HG03457 (cell line): ENCODE data around the gene BRCA2.
"Not testable (repeated sequence)": the region's sequence is repeated elsewhere in the genome, so short reads cannot be mapped to it uniquely, and the experiment has no call there.

Source experiments
- ATAC-seq: cut with Tn5 transposase; IDR thresholded peaks from one replicate; pipeline ENCODE4 v1.9.1; 2021; ENCODE audit warnings: moderate number of reproducible peaks; ENCODE audit not compliant: unreplicated experiment

The BRCA2 gene

DNA sequence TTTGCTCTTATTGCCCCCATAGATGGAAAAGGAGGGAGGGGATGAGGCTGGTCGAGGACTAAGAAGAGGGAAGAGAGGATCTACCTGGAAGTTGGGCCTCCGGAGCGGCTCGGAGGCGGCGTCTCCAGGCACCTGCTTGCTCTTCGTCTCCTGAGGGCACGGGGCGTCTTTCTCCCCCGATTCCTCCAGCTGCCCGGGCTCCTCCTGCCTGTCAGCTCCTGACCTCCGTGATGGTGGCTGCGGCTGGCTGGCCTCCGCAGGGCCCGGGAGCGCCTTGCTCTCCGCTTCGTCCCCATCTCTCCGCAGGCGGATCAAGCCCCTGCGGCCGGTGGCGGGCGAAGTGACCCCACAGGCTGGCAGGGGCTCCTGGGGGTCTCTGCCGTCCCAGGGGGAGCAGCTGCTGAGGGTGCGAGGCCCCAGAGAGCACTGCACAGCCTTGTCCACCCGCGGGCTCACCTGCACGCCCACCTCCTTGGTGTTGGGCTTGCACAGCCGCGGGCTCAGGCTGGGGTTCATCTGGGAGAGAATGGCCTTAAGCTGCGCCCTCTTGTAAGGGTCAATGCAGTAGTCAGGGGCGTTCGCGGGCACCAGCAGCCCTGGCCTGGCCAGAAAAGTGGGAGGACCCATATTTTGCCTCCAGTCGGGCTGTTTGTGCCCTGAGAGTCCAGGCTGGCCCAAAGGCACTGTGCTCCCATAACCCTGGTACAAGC is 4.0 kb upstream of the BRCA2 start:
- ATAC-seq = no peak

GRCh38 chr13:32314271-32315237 is 754 bp upstream of the BRCA2 start:
- peak; percentile 12 for ATAC-seq

- peak; percentile 38 for ATAC-seq
These were observed 676 bp downstream of the BRCA2 start for GRCh38 chr13:32316028-32316339.

GRCh38 chr13:32316501-32316900 is 1.2 kb downstream of the BRCA2 start:
- no peak for ATAC-seq

DNA sequence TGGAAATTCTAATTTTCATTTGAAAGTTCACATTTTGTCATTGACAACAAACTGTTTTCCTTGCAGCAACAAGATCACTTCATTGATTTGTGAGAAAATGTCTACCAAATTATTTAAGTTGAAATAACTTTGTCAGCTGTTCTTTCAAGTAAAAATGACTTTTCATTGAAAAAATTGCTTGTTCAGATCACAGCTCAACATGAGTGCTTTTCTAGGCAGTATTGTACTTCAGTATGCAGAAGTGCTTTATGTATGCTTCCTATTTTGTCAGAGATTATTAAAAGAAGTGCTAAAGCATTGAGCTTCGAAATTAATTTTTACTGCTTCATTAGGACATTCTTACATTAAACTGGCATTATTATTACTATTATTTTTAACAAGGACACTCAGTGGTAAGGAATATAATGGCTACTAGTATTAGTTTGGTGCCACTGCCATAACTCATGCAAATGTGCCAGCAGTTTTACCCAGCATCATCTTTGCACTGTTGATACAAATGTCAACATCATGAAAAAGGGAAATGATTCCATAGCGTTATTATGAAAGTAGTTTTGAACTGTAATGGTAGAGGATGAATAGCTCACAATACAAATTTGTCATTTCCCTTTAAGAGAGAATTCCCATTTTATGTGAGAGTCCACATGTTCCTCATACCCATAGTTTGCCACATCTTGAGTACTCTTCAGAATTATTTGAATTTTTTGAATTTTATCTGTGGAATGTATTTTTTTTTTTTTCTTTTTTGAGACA is 2.6 kb downstream of the BRCA2 start:
- ATAC-seq = no peak

DNA sequence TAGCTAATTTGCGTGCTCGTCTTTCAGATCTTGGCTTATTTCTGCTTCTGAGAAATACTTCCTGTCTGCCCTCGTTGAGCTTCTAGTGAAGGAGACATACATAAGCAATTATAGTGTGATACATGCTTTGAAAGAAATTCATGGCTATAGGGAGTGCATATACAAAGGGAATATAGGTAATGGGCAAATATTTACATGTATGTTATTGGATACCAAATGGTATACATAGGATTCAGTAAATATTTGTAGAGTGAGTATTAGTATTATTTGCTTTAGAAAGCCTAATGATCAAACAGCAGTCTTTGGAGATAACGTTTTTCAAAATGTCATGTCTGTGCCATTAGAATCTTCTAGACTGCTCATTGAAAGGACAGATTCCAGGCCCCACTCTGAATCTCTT is 5.2 kb downstream of the BRCA2 start:
- no peak for ATAC-seq

GRCh38 chr13:32323912-32324311 is 8.6 kb downstream of the BRCA2 start:
- ATAC-seq = no peak

- ATAC-seq = no peak
These were observed 15.1 kb downstream of the BRCA2 start for GRCh38 chr13:32330441-32330840.

- no peak for ATAC-seq
These were observed 19.4 kb downstream of the BRCA2 start for GRCh38 chr13:32334671-32335070.

DNA sequence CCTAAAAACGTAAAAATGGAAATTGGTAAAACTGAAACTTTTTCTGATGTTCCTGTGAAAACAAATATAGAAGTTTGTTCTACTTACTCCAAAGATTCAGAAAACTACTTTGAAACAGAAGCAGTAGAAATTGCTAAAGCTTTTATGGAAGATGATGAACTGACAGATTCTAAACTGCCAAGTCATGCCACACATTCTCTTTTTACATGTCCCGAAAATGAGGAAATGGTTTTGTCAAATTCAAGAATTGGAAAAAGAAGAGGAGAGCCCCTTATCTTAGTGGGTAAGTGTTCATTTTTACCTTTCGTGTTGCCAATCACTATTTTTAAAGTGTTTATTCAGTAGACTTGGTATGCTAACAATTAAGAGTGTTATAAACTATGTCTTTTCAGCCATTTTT is 25.6 kb downstream of the BRCA2 start:
- no peak for ATAC-seq

- ATAC-seq = no peak
These were observed 32.3 kb downstream of the BRCA2 start for GRCh38 chr13:32347651-32348050.

GRCh38 chr13:32350839-32351441 is 35.6 kb downstream of the BRCA2 start:
- ATAC-seq = not testable (repeated sequence)

DNA sequence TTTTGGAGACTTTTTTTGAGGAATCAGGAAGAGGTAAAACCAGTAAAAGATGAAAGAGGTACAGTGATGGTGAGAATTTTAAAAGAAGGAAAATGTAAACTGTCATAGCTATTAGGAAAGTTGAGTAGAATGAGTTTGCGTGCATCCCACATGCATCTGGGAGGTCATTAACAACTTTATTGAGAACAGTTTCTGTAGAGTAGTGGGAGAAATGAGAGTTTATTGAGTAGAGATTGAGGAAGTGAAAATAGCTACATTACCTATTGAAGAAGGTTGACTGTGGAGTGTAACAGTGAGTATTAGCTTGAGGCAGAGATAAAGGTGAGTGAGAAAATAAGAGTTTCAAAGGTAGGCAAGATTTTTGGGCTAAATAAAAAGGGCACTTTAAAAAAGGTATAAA is 38.7 kb downstream of the BRCA2 start:
- ATAC-seq = no peak

DNA sequence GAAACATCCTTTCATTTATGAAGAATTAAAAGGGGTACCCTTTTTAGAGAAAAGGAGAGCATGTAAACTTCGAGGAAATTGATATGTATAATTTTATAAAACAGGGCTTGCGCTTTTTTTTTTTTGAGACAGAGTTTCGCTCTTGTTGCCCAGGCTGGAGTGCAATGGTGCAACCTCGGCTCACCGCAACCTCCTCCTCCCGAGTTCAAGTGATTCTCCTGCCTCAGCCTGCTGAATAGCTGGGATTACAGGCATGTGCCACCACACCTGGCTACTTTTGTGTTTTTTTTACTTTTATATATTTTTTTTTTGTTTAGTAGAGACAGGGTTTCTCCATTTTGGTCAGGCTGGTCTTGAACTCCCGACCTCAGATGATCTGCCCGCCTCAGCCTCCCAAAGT is 40.6 kb downstream of the BRCA2 start:
- ATAC-seq = not testable (repeated sequence)

DNA sequence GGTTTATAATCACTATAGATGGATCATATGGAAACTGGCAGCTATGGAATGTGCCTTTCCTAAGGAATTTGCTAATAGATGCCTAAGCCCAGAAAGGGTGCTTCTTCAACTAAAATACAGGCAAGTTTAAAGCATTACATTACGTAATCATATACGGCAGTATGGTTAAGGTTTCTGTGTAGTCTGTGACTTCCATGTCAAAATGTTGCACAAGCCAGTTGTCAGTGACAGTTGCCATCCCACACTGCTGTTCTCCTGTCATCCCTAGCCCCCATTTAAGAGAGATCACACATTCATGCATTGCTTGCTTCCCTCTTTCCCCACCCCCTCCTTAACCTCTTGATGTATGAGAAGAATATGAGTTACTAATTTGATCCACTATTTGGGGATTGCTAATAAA is 47.3 kb downstream of the BRCA2 start:
- ATAC-seq = no peak

GRCh38 chr13:32370805-32371204 is 55.5 kb downstream of the BRCA2 start:
- ATAC-seq = no peak

GRCh38 chr13:32376642-32377415 is 61.5 kb downstream of the BRCA2 start:
- no peak for ATAC-seq

DNA sequence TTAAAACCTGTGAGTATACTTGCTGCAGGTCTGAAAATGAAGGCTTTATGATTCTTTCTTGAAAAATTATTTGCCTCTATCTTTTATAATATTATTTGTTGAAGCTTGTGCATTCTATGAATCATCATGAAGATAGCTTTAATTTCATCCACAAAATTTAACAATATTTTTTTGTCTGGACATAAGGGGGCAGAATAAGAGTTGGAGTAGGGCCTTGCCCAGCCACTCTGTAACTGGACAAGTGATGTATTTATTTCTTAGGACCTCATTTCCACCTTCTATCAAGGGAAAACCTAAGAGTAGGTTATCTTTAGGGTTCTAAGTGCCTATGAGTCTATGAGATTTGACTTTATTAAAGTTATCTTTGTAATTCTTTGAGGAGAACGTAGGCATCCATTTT is 62.7 kb downstream of the BRCA2 start:
- no peak for ATAC-seq

- ATAC-seq = no peak
These were observed 66.2 kb downstream of the BRCA2 start for GRCh38 chr13:32381539-32381938.

DNA sequence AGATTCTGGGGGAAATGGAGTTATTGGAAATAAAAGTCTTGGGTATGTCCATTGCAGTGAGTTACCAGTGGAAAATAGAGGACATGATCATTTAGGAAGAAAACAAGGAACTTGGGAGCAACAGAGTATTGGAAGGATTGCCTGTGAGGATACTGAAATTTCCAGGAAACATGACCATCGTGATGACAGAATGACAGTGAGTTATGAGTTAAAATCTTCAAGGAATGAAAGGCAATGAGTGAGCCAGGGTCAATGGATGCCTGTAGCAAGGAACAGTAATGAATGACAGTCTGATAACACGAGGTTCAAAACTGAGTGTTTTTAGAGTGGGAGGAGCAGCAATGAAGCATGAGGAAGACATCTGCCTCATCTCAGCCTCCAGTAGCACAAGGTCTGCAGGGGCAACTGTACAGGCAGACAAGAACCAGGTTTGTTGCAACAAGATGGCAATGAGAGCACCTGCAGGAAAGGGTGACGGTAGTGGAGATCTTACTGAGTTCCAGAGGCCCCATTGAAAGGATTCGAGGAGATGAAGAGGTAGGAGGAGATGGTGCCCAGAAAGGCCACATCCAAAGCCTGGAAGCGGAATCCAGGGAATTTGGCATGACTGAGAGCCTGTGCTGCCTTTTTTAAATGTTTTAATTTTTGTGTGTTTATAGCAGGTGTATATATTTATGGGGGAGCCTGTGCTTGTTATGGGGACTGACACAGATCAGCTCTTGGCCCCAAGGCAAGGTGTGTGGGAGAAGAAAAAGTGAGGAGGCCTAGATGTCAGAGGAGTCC is 68.7 kb downstream of the BRCA2 start:
- no peak for ATAC-seq
